Measurements from ENCODE around the gene C7orf33.

GRCh38 chr7:148566736-148567135 lies 23.8 kb upstream of the C7orf33 start:
- TF ChIP-seq, protein P1, sequence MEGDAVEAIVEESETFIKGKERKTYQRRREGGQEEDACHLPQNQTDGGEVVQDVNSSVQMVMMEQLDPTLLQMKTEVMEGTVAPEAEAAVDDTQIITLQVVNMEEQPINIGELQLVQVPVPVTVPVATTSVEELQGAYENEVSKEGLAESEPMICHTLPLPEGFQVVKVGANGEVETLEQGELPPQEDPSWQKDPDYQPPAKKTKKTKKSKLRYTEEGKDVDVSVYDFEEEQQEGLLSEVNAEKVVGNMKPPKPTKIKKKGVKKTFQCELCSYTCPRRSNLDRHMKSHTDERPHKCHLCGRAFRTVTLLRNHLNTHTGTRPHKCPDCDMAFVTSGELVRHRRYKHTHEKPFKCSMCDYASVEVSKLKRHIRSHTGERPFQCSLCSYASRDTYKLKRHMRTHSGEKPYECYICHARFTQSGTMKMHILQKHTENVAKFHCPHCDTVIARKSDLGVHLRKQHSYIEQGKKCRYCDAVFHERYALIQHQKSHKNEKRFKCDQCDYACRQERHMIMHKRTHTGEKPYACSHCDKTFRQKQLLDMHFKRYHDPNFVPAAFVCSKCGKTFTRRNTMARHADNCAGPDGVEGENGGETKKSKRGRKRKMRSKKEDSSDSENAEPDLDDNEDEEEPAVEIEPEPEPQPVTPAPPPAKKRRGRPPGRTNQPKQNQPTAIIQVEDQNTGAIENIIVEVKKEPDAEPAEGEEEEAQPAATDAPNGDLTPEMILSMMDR (IDR thresholded peaks at IDR 0.05) = no peak
- TF ChIP-seq POLR2A (IDR thresholded peaks at IDR 0.05) = no peak
